HFF-Myc (cell line): Measurements from ENCODE around the gene GLS.

Experiments
- DNase-seq: peaks from one replicate; pipeline ENCODE4 v3.0.0-alpha.2; 2011; ENCODE audit warnings: low read depth; ENCODE audit errors: extremely low read depth
- H3K4me3 ChIP-seq: replicated peaks from 2 replicates; pipeline ENCODE4 v1.5.1; 2011; ENCODE audit warnings: low read depth, mild to moderate bottlenecking, control low read depth, low read length
- CTCF ChIP-seq: IDR thresholded peaks from 2 replicates; pipeline ENCODE4 v1.5.1; 2012; ENCODE audit warnings: mild to moderate bottlenecking, low read depth, low read length, control low read depth; ENCODE audit errors: missing control alignments

GLS gene

DNA sequence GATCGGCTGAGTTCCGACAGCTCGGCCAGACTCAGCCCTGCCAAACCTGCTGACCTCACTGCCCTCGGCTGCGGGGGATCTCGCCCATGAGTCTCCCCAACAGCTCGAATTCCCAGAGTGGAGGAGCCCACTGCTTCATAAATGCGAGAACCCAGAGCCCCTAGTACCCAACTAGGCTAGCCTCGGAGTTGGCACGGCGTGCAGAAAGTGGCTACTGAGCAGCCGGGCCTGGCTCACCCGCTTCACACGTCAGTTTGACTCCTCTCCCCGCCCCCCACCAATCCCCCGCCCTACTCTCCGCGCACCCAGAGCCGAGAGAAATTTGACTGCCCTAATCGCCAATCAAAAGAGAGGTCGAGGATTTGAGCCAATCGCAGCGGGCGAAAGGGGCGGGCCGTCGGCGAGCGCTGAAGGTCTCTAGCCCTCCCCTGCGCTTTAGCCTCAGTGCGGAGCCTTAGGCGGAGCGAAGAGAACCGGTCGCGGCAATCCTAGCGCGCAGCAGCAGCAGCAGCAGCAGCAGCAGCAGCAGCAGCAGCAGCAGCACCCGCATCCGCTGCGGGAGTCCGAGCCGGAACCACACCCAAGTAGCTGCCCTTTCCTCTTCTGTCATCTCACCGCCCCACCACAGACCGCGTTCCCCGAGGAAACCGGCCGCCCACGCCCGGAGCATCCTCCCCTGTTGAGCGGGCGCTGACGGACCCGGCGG, at the start of gene GLS:
GLS (plus strand) TSS at position 444 of the 706 bp plus-strand sequence. CDS start 264 bp downstream, outside the sequence.
- peak; percentile 87 for DNase-seq
- no peak for TF ChIP-seq CTCF
- H3K4me3 ChIP-seq = peak within 1 kb of the TSS; percentile 78

GRCh38 chr2:190831941-190832340, 48.7 kb upstream of the GLS start:
- DNase-seq = no peak
- no peak overlapping the region for H3K4me3 ChIP-seq
- no peak for TF ChIP-seq CTCF

DNA sequence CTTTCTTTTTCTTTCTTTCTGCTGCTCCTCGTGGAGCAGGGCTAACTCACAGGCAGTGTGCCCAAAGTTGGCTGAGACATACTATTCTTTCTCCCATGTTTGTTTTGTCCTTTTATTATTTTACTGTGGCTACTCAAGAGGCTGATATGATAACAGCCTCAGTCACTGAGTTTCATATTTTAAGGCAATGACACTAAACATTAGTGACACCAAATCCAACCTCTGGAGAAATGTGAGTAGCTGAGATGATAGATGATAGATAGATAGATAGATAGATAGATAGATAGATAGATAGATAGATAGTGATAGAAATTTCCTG, 45.8 kb upstream of the GLS start:
- no peak for TF ChIP-seq CTCF
- no peak for DNase-seq
- no peak overlapping the region for H3K4me3 ChIP-seq

DNA sequence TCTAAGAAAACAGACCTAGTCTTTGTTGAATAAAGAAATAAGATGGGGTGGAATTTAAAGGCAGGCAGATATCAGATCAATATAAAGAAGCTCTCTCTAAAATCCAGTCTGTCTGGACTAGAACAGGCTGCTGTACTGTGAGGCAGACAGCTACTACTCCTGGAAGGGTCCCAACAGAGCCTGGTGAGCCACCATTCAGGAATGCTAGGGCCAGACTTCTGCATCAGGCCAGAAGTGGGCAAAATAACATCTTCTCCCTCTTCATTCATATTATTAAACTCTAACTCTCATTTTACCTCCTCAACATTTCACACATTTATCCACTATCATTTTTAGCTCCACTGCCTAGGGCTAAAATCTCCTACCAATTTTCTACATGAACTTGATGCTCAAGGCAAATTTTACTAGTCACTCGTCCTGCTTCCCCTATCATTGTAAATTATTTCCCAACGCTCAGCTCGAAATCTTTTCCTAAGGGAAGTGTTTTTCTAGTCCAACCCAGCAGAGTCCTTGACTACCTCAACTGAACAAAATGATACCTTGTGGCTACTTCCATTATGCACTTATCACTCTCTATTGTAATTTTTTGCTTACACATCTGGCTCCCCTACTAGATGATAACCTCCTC, 45.2 kb upstream of the GLS start:
- no peak for TF ChIP-seq CTCF
- DNase-seq = no peak
- no peak overlapping the region for H3K4me3 ChIP-seq

GRCh38 chr2:190836767-190837166, 43.9 kb upstream of the GLS start:
- H3K4me3 ChIP-seq = no peak overlapping the region
- no peak for DNase-seq
- TF ChIP-seq CTCF = no peak

DNA sequence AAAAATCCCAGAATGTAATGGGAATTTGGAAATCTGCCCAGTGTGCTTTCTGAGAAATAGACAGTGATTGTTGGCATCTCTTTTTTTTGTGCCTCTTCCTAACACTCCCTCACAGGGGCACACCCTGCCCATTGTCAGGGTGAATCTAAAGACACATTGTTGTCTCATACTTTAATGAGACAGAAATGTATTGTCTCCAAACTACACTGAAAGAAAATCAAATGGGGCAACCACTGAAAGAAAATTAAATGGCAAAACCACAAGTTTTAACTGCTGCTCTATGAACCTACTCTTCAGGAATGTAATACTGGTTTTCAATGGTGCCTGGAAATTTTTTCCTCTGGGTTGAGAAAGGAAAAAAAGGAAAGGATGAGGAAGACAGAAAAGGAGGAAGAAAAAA, 43.2 kb upstream of the GLS start:
- H3K4me3 ChIP-seq = no peak overlapping the region
- DNase-seq = no peak
- no peak for TF ChIP-seq CTCF
